SH-SY5Y (cell line): Measurements from ENCODE around the gene C12orf75.

ENCODE experiments used
- GATA2 ChIP-seq: IDR thresholded peaks from 2 replicates; pipeline ENCODE4 v1.6.1; 2011; ENCODE audit warnings: mild to moderate bottlenecking, low read depth, low read length
- GATA3 ChIP-seq: IDR thresholded peaks from 2 replicates; pipeline ENCODE4 v1.6.1; 2011; ENCODE audit warnings: low read depth, mild to moderate bottlenecking, low read length, moderate library complexity

The C12orf75 gene

GRCh38 chr12:105296116-105297089 lies 34.1 kb upstream of the C12orf75 start:
- TF ChIP-seq GATA3, result no peak
- TF ChIP-seq GATA2, result no peak

- no peak for TF ChIP-seq GATA2
- TF ChIP-seq GATA3, result no peak
Observed at GRCh38 chr12:105300883-105301282, 29.6 kb upstream of the C12orf75 start.

GRCh38 chr12:105301696-105302095 lies 28.8 kb upstream of the C12orf75 start:
- TF ChIP-seq GATA2, result no peak
- no peak for TF ChIP-seq GATA3

- TF ChIP-seq GATA3, result no peak
- TF ChIP-seq GATA2, result no peak
Observed at GRCh38 chr12:105315130-105315529, 15.4 kb upstream of the C12orf75 start.

- no peak for TF ChIP-seq GATA3
- no peak for TF ChIP-seq GATA2
Observed at GRCh38 chr12:105315726-105316125, 14.8 kb upstream of the C12orf75 start.

GRCh38 chr12:105316931-105317852 lies 13.3 kb upstream of the C12orf75 start:
- TF ChIP-seq GATA3 (no peak), GATA2 (no peak)

- TF ChIP-seq GATA2 (no peak), GATA3 (no peak)
Observed at GRCh38 chr12:105317942-105318621, 12.4 kb upstream of the C12orf75 start.

- TF ChIP-seq GATA3 (no peak), GATA2 (no peak)
Observed at GRCh38 chr12:105318651-105319483, 11.6 kb upstream of the C12orf75 start.

- no peak for TF ChIP-seq GATA2
Observed at GRCh38 chr12:105319691-105320209, 10.7 kb upstream of the C12orf75 start.

GRCh38 chr12:105321125-105321524 lies 9.4 kb upstream of the C12orf75 start:
- TF ChIP-seq GATA3, result no peak
- TF ChIP-seq GATA2, result no peak

GRCh38 chr12:105322070-105322469 lies 8.4 kb upstream of the C12orf75 start:
- TF ChIP-seq GATA3, result no peak
- no peak for TF ChIP-seq GATA2

- TF ChIP-seq GATA3, result no peak
- TF ChIP-seq GATA2, result no peak
Observed at GRCh38 chr12:105324704-105325103, 5.8 kb upstream of the C12orf75 start.

GRCh38 chr12:105325117-105325516 lies 5.4 kb upstream of the C12orf75 start:
- no peak for TF ChIP-seq GATA3
- TF ChIP-seq GATA2, result no peak
